Breast epithelium (tissue), 4 donors: ENCODE results near the gene VEGFB. TPM values are rescaled to one million over a fixed set of nuclear protein-coding genes. Genes with fewer than 3 reads are reported as not detected.

Source experiments
- DNase-seq, 2 donors: peaks; one replicate each; pipeline ENCODE4 v3.0.0-alpha.2; 2019; ENCODE audit warnings: low spot score in 2 of 2
- H3K27ac ChIP-seq, 2 donors: fragments of 200-600 bp; sonication (generic) in 1 of 2; one replicate each; pipeline ENCODE4 v1.5.1; 2016 to 2019; ENCODE audit warnings: mild to moderate bottlenecking in 1 of 2
- H3K27me3 ChIP-seq, 2 donors: fragments of 200-600 bp; sonication (generic) in 1 of 2; one replicate each; pipeline versions ENCODE4 v1.5.1 to v1.6.0; 2017 to 2019; ENCODE audit warnings: control low read depth in 1 of 2, mild to moderate bottlenecking in 1 of 2
- H3K36me3 ChIP-seq: fragments of 200-600 bp; one replicate; pipeline ENCODE4 v1.5.1; 2019
- H3K4me1 ChIP-seq, 2 donors: fragments of 200-600 bp; sonication (generic); one replicate each; pipeline ENCODE4 v1.5.1; 2016 to 2019; ENCODE audit warnings: control low read depth in 1 of 2
- H3K4me3 ChIP-seq, 3 donors: fragments of 200-600 bp; sonication (generic); 1 replicate in 2 of 3; 2 replicates in 1 of 3; pipeline ENCODE4 v1.5.1; 2016 to 2019; ENCODE audit warnings: mild to moderate bottlenecking in 3 of 3, moderate library complexity in 2 of 3
- H3K9me3 ChIP-seq, 2 donors: fragments of 200-600 bp; sonication (generic) in 1 of 2; one replicate each; pipeline ENCODE4 v1.5.1; 2016 to 2019; ENCODE audit warnings: control low read depth in 1 of 2
- CTCF ChIP-seq, 3 donors: fragments of 450-650 bp; IDR thresholded peaks; one replicate each; pipeline ENCODE4 v1.5.1; 2016 to 2017; ENCODE audit warnings: antibody characterized with exemption in 3 of 3, mild to moderate bottlenecking in 3 of 3, moderate library complexity in 3 of 3
- POLR2A ChIP-seq: fragments of 450-650 bp; IDR thresholded peaks from one replicate; pipeline ENCODE4 v1.6.1; 2016; ENCODE audit warnings: antibody characterized with exemption, mild to moderate bottlenecking, moderate library complexity
- POLR2AphosphoS5 ChIP-seq, 3 donors: sonication (generic); formaldehyde crosslinking; IDR thresholded peaks; one replicate each; pipeline ENCODE4 v1.6.1; 2017; ENCODE audit warnings: antibody characterized with exemption in 3 of 3
- intact Hi-C: fragments of 100-400 bp; cut with DNase I; formaldehyde crosslinking; loops from one replicate; pipeline ENCODE4 v1.15.1; 2023; ENCODE audit warnings: low total_unique reads
- total RNA-seq, 3 donors: library from RNA; depleted of rRNA; stranded (reverse); fragments of >200 nt; gene quantifications; one replicate each; pipeline ENCODE4 v1.1.0, GENCODE V29; 2016

VEGFB gene
- total RNA-seq, 3 donors from 2014 or later = 45.1 to 223 (median 53.4) TPM

GRCh38 chr11:64224151-64224890 is 10.1 kb upstream of the VEGFB start:
- TF ChIP-seq POLR2AphosphoS5 (IDR thresholded peaks at IDR 0.05) = no peak
- no peak for TF ChIP-seq POLR2A
- no peak for TF ChIP-seq CTCF (IDR thresholded peaks at IDR 0.05)
- no peaks in the 10 kb centered on the region for H3K9me3 ChIP-seq

GRCh38 chr11:64224891-64225607 is 9.3 kb upstream of the VEGFB start:
- intact Hi-C loops = no loop called here
- H3K4me1 ChIP-seq = peaks cover 0 to 4% of the 10 kb centered on the region in 2 donors

More at GRCh38 chr11:64224151-64224890, 10.1 kb upstream of the VEGFB start:
- intact Hi-C loops = no loop called here
- Histone ChIP-seq H3K27ac (no peak overlapping the region), H3K27me3 (no peaks in the 10 kb centered on the region), H3K4me3 (no peak overlapping the region), H3K4me1 (peaks cover 0 to 4% of the 10 kb centered on the region in 2 donors), H3K36me3 (no peaks in the 10 kb centered on the region)
- no peak for DNase-seq

GRCh38 chr11:64225608-64226506 is 8.5 kb upstream of the VEGFB start, which contains the start of the genes NUDT22 and TRPT1:
NUDT22 (plus strand) TSS chr11:64226274; CDS start chr11:64226653, 379 bp downstream.
TRPT1 (minus strand) TSS chr11:64226186; CDS start chr11:64225860, 326 bp downstream.
- Histone ChIP-seq H3K9me3 (no peaks in the 10 kb centered on the region), H3K27ac (peak within 1 kb of the TSS; percentile 91 to 95), H3K4me1 (peaks cover 0 to 4% of the 10 kb centered on the region in 2 donors), H3K4me3 (peak within 1 kb of the TSS; percentile 53 to 89 (median 87)), H3K27me3 (no peaks in the 10 kb centered on the region), H3K36me3 (no peaks in the 10 kb centered on the region)
- peak; percentile 83 to 92 for DNase-seq
- peak; percentile 59 to 84 (median 67) for TF ChIP-seq POLR2AphosphoS5 (IDR thresholded peaks at IDR 0.05)
- TF ChIP-seq POLR2A = peak; percentile 88
- TF ChIP-seq CTCF (IDR thresholded peaks at IDR 0.05) = peak in 1 of 3 donors; percentile 9
- intact Hi-C loops = no loop called here

More at GRCh38 chr11:64224891-64225607, 9.3 kb upstream of the VEGFB start:
- Histone ChIP-seq H3K27me3 (no peaks in the 10 kb centered on the region), H3K27ac (peak overlapping the region; percentile 91 to 95), H3K36me3 (no peaks in the 10 kb centered on the region), H3K4me3 (peak overlapping the region; percentile 53 to 89 (median 87)), H3K9me3 (no peaks in the 10 kb centered on the region)
- TF ChIP-seq CTCF (IDR thresholded peaks at IDR 0.05) (no peak), POLR2AphosphoS5 (IDR thresholded peaks at IDR 0.05) (no peak), POLR2A (no peak)
- DNase-seq = no peak

GRCh38 chr11:64226507-64227051 is 7.8 kb upstream of the VEGFB start:
- H3K4me1 ChIP-seq = peaks cover 0 to 4% of the 10 kb centered on the region in 2 donors
- no peaks in the 10 kb centered on the region for H3K27me3 ChIP-seq
- TF ChIP-seq POLR2AphosphoS5 (IDR thresholded peaks at IDR 0.05) (no peak), CTCF (IDR thresholded peaks at IDR 0.05) (no peak), POLR2A (no peak)
- DNase-seq = no peak
- no peaks in the 10 kb centered on the region for H3K9me3 ChIP-seq
- H3K4me3 ChIP-seq = peak overlapping the region; percentile 53 to 89 (median 87)
- peak overlapping the region; percentile 91 to 95 for H3K27ac ChIP-seq
- H3K36me3 ChIP-seq = no peaks in the 10 kb centered on the region
- intact Hi-C loops = no loop called here
